Mesenchymal stem cell (in vitro differentiated cells and primary cell): ENCODE results near the gene MYL7.

Source experiments
- DNase-seq: peaks from one replicate; pipeline ENCODE4 v3.0.0-alpha.2; 2013
- H2AFZ ChIP-seq: one replicate; pipeline ENCODE4 v1.6.1; 2013; ENCODE audit warnings: low read depth, mild to moderate bottlenecking, control low read depth, inconsistent platforms, low read length, moderate library complexity
- H2AK5ac ChIP-seq: 2 replicates; pipeline ENCODE4 v1.6.1; 2013; ENCODE audit warnings: low read length, moderate library complexity, mild to moderate bottlenecking, inconsistent platforms; ENCODE audit not compliant: severe bottlenecking
- H2BK120ac ChIP-seq: one replicate; pipeline ENCODE4 v1.6.1; 2013; ENCODE audit warnings: low read depth, mild to moderate bottlenecking, inconsistent platforms, low read length, moderate library complexity
- H2BK12ac ChIP-seq, 2 experiments: one replicate each; pipeline ENCODE4 v1.6.1; 2013; ENCODE audit warnings: inconsistent platforms in 2 of 2, low read length in 2 of 2, mild to moderate bottlenecking in 2 of 2, moderate library complexity in 2 of 2, control low read depth in 1 of 2
- H2BK15ac ChIP-seq: one replicate; pipeline ENCODE4 v1.6.1; 2013; ENCODE audit warnings: mild to moderate bottlenecking, low read depth, inconsistent platforms; ENCODE audit not compliant: poor library complexity, severe bottlenecking
- H2BK5ac ChIP-seq: 2 replicates; pipeline ENCODE4 v1.6.1; 2013; ENCODE audit warnings: low read depth, mild to moderate bottlenecking, low read length, control low read depth, inconsistent platforms; ENCODE audit not compliant: poor library complexity, severe bottlenecking
- H3K14ac ChIP-seq, 2 experiments: one replicate each; pipeline ENCODE4 v1.6.1; 2013; ENCODE audit warnings: inconsistent platforms in 2 of 2, low read length in 2 of 2, control low read depth in 1 of 2, mild to moderate bottlenecking in 1 of 2, moderate library complexity in 1 of 2
- H3K18ac ChIP-seq, 2 experiments: one replicate each; pipeline ENCODE4 v1.6.1; 2013; ENCODE audit warnings: inconsistent platforms in 2 of 2, low read length in 2 of 2, control low read depth in 1 of 2, low read depth in 1 of 2, mild to moderate bottlenecking in 1 of 2
- H3K23ac ChIP-seq, 2 experiments: one replicate each; pipeline ENCODE4 v1.6.1; 2013; ENCODE audit warnings: inconsistent platforms in 2 of 2, low read length in 2 of 2, mild to moderate bottlenecking in 2 of 2, moderate library complexity in 2 of 2, control low read depth in 1 of 2
- H3K27ac ChIP-seq: 2 replicates; pipeline ENCODE4 v1.5.1; 2013; ENCODE audit warnings: mild to moderate bottlenecking, moderate library complexity, low read length, control low read depth, inconsistent platforms; ENCODE audit not compliant: poor library complexity, severe bottlenecking
- H3K27me3 ChIP-seq, 2 experiments: 2 replicates each; pipeline versions ENCODE4 v1.6.1 to v1.7.0; 2013; ENCODE audit warnings: low read length in 2 of 2, mild to moderate bottlenecking in 2 of 2, moderate library complexity in 2 of 2, control low read depth in 1 of 2, inconsistent platforms in 1 of 2; ENCODE audit not compliant: control insufficient read depth in 1 of 2, insufficient read depth in 1 of 2
- H3K36me3 ChIP-seq, 2 experiments: 2 replicates each; pipeline versions ENCODE4 v1.6.1 to v1.7.0; 2013; ENCODE audit warnings: low read length in 2 of 2, control low read depth in 1 of 2, inconsistent platforms in 1 of 2, low read depth in 1 of 2, mild to moderate bottlenecking in 1 of 2; ENCODE audit not compliant: insufficient read depth in 2 of 2, control insufficient read depth in 1 of 2
- H3K4ac ChIP-seq, 2 experiments: one replicate each; pipeline ENCODE4 v1.6.1; 2013; ENCODE audit warnings: inconsistent platforms in 2 of 2, low read length in 2 of 2, mild to moderate bottlenecking in 2 of 2, moderate library complexity in 2 of 2, control low read depth in 1 of 2, low read depth in 1 of 2
- H3K4me1 ChIP-seq: 2 replicates; pipeline ENCODE4 v1.6.1; 2013; ENCODE audit warnings: low read depth, low read length, control low read depth; ENCODE audit not compliant: control insufficient read depth, insufficient read depth
- H3K4me2 ChIP-seq: 2 replicates; pipeline ENCODE4 v1.6.1; 2013; ENCODE audit warnings: low read length, mild to moderate bottlenecking, inconsistent platforms; ENCODE audit not compliant: poor library complexity, severe bottlenecking
- H3K4me3 ChIP-seq, 2 experiments: 2 replicates each; pipeline versions ENCODE4 v1.5.1 to v1.7.0; 2013; ENCODE audit warnings: low read length in 2 of 2, mild to moderate bottlenecking in 2 of 2, control low read depth in 1 of 2, low read depth in 1 of 2; ENCODE audit not compliant: insufficient read depth in 1 of 2
- H3K79me1 ChIP-seq: replicated peaks from 2 replicates; pipeline ENCODE4 v1.6.1; 2013; ENCODE audit warnings: mild to moderate bottlenecking, control low read depth, low read length, inconsistent platforms; ENCODE audit not compliant: poor library complexity, severe bottlenecking
- H3K9ac ChIP-seq: 2 replicates; pipeline ENCODE4 v1.7.0; 2013; ENCODE audit warnings: mild to moderate bottlenecking, low read length, moderate library complexity
- H3K9me3 ChIP-seq: 2 replicates; pipeline ENCODE4 v1.7.0; 2013; ENCODE audit warnings: mild to moderate bottlenecking, low read length; ENCODE audit not compliant: control insufficient read depth
- H4K8ac ChIP-seq: one replicate; pipeline ENCODE4 v1.6.1; 2013; ENCODE audit warnings: inconsistent platforms, mild to moderate bottlenecking, low read length, moderate library complexity
- H4K91ac ChIP-seq: one replicate; pipeline ENCODE4 v1.6.1; 2013; ENCODE audit warnings: mild to moderate bottlenecking, low read length, inconsistent platforms
- WGBS: methylation state at CpG from one replicate; pipeline ENCODE4 v1.1.7; 2013; ENCODE audit warnings: mixed read lengths; 5-methylcytosine and 5-hydroxymethylcytosine counted together

Gene MYL7

DNA sequence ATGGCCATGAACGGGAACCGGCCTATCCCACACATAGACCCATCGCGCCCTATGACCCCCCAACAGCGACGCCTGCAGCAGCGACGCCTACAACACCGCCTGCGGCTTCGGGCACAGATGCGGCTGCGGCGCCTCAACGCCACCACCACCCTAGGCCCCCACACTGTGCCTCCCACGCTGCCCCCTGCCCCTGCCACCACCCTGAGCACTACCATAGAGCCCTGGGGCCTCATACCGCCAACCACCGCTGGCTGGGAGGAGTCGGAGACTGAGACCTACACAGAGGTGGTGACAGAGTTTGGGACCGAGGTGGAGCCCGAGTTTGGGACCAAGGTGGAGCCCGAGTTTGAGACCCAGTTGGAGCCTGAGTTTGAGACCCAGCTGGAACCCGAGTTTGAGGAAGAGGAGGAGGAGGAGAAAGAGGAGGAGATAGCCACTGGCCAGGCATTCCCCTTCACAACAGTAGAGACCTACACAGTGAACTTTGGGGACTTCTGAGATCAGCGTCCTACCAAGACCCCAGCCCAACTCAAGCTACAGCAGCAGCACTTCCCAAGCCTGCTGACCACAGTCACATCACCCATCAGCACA lies 27.3 kb downstream of the MYL7 start:
- no peak for DNase-seq
- no peak overlapping the region for H2AFZ ChIP-seq

DNA sequence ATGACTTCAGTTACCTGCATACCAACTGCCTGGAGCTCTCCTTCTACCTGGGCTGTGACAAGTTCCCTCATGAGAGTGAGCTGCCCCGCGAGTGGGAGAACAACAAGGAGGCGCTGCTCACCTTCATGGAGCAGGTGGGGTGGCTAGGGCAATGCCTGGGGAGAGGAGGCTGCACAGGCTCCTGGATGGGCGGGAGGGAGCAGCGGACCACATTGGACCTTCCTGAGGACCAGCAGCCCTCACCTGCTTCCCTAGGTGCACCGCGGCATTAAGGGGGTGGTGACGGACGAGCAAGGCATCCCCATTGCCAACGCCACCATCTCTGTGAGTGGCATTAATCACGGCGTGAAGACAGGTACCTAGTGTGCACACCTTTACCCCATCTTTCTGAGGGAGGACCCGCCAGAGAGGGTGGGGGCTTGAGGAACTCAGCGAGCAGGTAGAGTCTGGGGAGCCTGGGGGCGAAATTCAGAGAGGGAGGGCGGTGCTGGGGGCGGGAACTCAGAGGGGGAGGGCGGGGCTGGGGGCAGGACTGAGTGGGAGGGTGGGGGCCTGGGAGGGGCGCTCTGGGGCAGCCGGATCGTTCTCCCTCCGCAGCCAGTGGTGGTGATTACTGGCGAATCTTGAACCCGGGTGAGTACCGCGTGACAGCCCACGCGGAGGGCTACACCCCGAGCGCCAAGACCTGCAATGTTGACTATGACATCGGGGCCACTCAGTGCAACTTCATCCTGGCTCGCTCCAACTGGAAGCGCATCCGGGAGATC lies 28.0 kb downstream of the MYL7 start:
- Histone ChIP-seq H3K4me1 (peaks cover 31% of the 10 kb centered on the region), H4K91ac (no peak overlapping the region), H3K4me2 (no peak overlapping the region), H2BK120ac (no peak overlapping the region), H3K9me3 (no peaks in the 10 kb centered on the region), H2BK5ac (no peak overlapping the region), H3K27ac (no peak overlapping the region), H3K27me3 (no peaks in the 10 kb centered on the region), H2AFZ (no peak overlapping the region), H3K23ac (no peak overlapping the region), H3K79me1 (peaks cover 35% of the 10 kb centered on the region), H3K4me3 (no peak overlapping the region), H3K9ac (no peak overlapping the region), H2BK12ac (no peak overlapping the region), H2BK15ac (no peak overlapping the region), H2AK5ac (no peak overlapping the region), H3K18ac (no peak overlapping the region), H3K36me3 (peaks cover 93 to 100% of the 10 kb centered on the region in 2 experiments), H3K4ac (no peak overlapping the region), H3K14ac (no peak overlapping the region), H4K8ac (no peak overlapping the region)
- no peak for DNase-seq
- 96% methylated on average over 32 of the region's 34 CpGs for WGBS

More for the DNA sequence above, 27.3 kb downstream of the MYL7 start:
- Histone ChIP-seq H2BK120ac (no peak overlapping the region), H2BK15ac (no peak overlapping the region), H3K14ac (no peak overlapping the region), H2BK12ac (no peak overlapping the region), H3K4me2 (no peak overlapping the region), H3K4ac (no peak overlapping the region), H3K23ac (no peak overlapping the region), H3K4me3 (no peak overlapping the region), H2BK5ac (no peak overlapping the region), H3K9ac (no peak overlapping the region), H3K4me1 (peaks cover 24% of the 10 kb centered on the region), H2AK5ac (no peak overlapping the region), H3K9me3 (no peaks in the 10 kb centered on the region), H3K18ac (no peak overlapping the region), H3K27ac (no peak overlapping the region), H3K79me1 (peaks cover 33% of the 10 kb centered on the region), H3K36me3 (peaks cover 89 to 97% of the 10 kb centered on the region in 2 experiments), H3K27me3 (no peaks in the 10 kb centered on the region), H4K8ac (no peak overlapping the region), H4K91ac (no peak overlapping the region)
- WGBS = 92% methylated on average over 24 of the region's 24 CpGs

DNA sequence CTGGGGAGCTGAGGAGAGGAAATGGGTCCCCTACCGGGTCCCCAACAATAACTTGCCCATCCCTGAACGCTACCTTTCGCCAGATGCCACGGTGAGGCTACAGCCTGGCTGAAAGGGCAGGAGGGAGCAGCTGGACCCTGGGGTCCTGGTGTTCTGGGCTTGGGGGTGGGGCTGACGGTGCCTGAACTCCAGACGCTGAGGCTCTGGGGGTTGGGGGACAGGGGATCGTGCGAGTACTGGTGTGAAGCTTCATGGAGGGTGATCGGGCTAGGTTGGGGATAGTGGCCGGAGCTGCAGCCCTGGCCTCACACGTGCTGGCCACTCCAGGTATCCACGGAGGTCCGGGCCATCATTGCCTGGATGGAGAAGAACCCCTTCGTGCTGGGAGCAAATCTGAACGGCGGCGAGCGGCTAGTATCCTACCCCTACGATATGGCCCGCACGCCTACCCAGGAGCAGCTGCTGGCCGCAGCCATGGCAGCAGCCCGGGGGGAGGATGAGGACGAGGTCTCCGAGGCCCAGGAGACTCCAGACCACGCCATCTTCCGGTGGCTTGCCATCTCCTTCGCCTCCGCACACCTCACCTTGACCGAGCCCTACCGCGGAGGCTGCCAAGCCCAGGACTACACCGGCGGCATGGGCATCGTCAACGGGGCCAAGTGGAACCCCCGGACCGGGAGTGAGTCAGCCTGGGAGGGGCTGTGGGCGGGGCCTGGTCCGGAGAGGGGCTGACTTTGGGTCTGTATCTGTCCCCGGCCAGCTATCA lies 28.7 kb downstream of the MYL7 start:
- Histone ChIP-seq H3K4me2 (no peak overlapping the region), H3K79me1 (peaks cover 31% of the 10 kb centered on the region), H4K8ac (no peak overlapping the region), H3K18ac (no peak overlapping the region), H2BK15ac (no peak overlapping the region), H3K9me3 (no peaks in the 10 kb centered on the region), H3K4me1 (peaks cover 39% of the 10 kb centered on the region), H2BK120ac (no peak overlapping the region), H2AK5ac (no peak overlapping the region), H3K4me3 (no peak overlapping the region), H4K91ac (no peak overlapping the region), H2AFZ (no peak overlapping the region), H3K27ac (no peak overlapping the region), H3K27me3 (no peaks in the 10 kb centered on the region), H3K36me3 (peaks cover 90 to 100% of the 10 kb centered on the region in 2 experiments), H2BK12ac (no peak overlapping the region), H3K4ac (no peak overlapping the region), H3K23ac (no peak overlapping the region), H2BK5ac (no peak overlapping the region), H3K14ac (no peak overlapping the region), H3K9ac (no peak overlapping the region)
- WGBS = 84% methylated on average over 41 of the region's 41 CpGs
- no peak for DNase-seq

DNA sequence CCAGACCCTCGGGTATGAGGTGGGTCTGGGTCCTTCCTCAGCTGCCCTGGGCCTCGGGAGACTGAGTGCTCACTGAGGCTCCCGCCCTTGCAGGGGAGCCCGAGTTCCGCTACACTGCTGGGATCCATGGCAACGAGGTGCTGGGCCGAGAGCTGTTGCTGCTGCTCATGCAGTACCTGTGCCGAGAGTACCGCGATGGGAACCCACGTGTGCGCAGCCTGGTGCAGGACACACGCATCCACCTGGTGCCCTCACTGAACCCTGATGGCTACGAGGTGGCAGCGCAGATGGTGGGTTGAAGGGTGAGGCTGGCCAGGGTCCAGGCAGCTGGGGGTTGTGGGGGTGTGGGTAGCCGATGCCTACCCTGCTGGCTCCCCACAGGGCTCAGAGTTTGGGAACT lies 29.4 kb downstream of the MYL7 start:
- H3K4me3 ChIP-seq = no peak overlapping the region
- no peak overlapping the region for H3K4ac ChIP-seq
- H4K91ac ChIP-seq = no peak overlapping the region
- peaks cover 25% of the 10 kb centered on the region for H3K79me1 ChIP-seq
- H2AK5ac ChIP-seq = no peak overlapping the region
- H3K4me2 ChIP-seq = no peak overlapping the region
- peaks cover 90 to 100% of the 10 kb centered on the region in 2 experiments for H3K36me3 ChIP-seq
- H3K27me3 ChIP-seq = no peaks in the 10 kb centered on the region
- no peak overlapping the region for H3K27ac ChIP-seq
- no peak overlapping the region for H2BK120ac ChIP-seq
- H3K18ac ChIP-seq = no peak overlapping the region
- no peak overlapping the region for H2BK5ac ChIP-seq
- H3K14ac ChIP-seq = no peak overlapping the region
- DNase-seq = no peak
- H3K23ac ChIP-seq = no peak overlapping the region
- H3K9me3 ChIP-seq = no peaks in the 10 kb centered on the region
- H3K4me1 ChIP-seq = peaks cover 45% of the 10 kb centered on the region
- H2BK12ac ChIP-seq = no peak overlapping the region
- H2AFZ ChIP-seq = no peak overlapping the region
- no peak overlapping the region for H2BK15ac ChIP-seq
- WGBS = 94% methylated on average over 16 of the region's 16 CpGs
- H3K9ac ChIP-seq = no peak overlapping the region
- H4K8ac ChIP-seq = no peak overlapping the region
